IPS-20b (cell line): ENCODE results near the gene RSU1.

Experiments used
- H3K27ac ChIP-seq: one replicate; pipeline ENCODE4 v1.5.1; 2013; ENCODE audit warnings: low read length
- H3K27me3 ChIP-seq: 2 replicates; pipeline ENCODE4 v1.6.1; 2013; ENCODE audit warnings: mild to moderate bottlenecking, low read length, inconsistent platforms; ENCODE audit not compliant: insufficient read depth
- H3K36me3 ChIP-seq: 2 replicates; pipeline ENCODE4 v1.6.1; 2013; ENCODE audit warnings: low read depth, mild to moderate bottlenecking, inconsistent platforms, low read length, moderate library complexity; ENCODE audit not compliant: insufficient read depth
- H3K4me1 ChIP-seq: 2 replicates; pipeline ENCODE4 v1.6.1; 2013; ENCODE audit warnings: mild to moderate bottlenecking, control low read depth, inconsistent platforms, low read length, moderate library complexity; ENCODE audit not compliant: insufficient read depth
- H3K4me3 ChIP-seq: 2 replicates; pipeline ENCODE4 v1.5.1; 2013; ENCODE audit warnings: mild to moderate bottlenecking, low read length, inconsistent platforms
- H3K9ac ChIP-seq: 2 replicates; pipeline ENCODE4 v1.6.1; 2013; ENCODE audit warnings: low read depth, mild to moderate bottlenecking, inconsistent platforms, low read length, moderate library complexity
- H3K9me3 ChIP-seq: 2 replicates; pipeline ENCODE4 v1.6.1; 2013; ENCODE audit warnings: mild to moderate bottlenecking, low read depth, low read length, inconsistent platforms; ENCODE audit not compliant: insufficient read depth

Gene RSU1

DNA sequence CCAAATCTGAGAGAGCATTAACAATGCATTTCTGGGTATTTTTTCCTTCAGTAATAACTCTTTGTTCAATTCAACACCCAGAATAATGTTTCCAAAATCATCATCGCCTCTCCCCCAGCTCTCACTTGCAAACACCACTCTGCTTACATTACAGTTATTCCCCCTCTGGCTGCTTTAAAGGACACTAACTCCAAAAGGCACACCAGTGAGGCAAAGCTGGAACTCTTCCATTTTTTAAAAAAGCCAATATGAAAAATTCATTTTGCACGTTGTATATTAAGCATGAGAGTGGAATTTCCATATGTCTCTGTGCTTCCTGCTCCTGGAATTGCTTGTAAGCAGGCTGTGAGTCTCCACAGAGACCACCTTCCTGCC lies 204.3 kb downstream of the RSU1 start:
- Histone ChIP-seq H3K9me3 (no peaks in the 10 kb centered on the region), H3K4me3 (no peak overlapping the region), H3K9ac (no peak overlapping the region), H3K4me1 (no peaks in the 10 kb centered on the region), H3K27ac (no peak overlapping the region), H3K27me3 (no peaks in the 10 kb centered on the region), H3K36me3 (no peaks in the 10 kb centered on the region)

DNA sequence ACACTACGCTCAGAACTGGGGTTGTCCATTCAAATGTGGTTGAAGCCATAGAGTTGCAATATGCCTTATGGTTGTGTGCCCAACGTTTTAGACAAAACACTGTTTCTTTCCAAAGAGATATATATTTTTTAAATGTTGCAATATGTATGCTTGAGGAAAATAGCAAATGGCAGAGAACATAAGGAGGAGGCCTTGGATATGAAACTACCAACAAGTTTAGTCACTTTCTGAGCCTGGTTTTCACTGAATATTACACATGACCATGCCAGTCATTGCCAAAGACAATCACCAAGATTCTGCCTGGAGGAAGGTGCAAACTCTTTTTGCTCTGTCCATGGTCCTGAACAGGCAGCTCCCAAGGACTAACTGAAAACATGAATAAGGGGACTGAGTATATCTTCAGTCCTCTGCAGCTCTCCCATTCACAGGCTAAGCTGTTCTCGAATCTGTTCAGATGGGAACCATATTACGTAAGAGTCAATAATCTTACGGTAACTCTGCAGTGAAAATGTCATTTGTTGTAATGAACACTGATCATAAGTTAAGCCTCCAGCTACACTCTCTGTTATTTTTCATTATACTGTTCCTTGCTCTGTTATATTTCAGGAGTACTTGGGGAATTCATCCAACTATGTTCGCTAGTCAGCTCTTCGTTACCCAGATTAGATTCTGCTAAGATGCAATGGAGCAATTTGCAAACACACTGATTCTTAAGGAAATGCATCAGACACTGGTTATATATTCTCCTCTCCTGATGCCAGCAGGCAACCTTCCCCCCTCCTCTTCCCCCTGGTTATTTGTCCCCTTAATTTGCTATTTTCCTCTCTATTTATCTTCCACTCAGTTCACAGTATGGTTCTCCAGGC lies 204.9 kb downstream of the RSU1 start:
- Histone ChIP-seq H3K27me3 (no peaks in the 10 kb centered on the region), H3K9ac (no peak overlapping the region), H3K36me3 (no peaks in the 10 kb centered on the region), H3K27ac (no peak overlapping the region), H3K4me1 (no peaks in the 10 kb centered on the region), H3K9me3 (no peaks in the 10 kb centered on the region), H3K4me3 (no peak overlapping the region)

- Histone ChIP-seq H3K9me3 (no peaks in the 10 kb centered on the region), H3K27ac (no peak overlapping the region), H3K4me3 (no peak overlapping the region), H3K4me1 (no peaks in the 10 kb centered on the region), H3K9ac (no peak overlapping the region), H3K27me3 (no peaks in the 10 kb centered on the region), H3K36me3 (no peaks in the 10 kb centered on the region)
Observed at GRCh38 chr10:16611037-16611436, 206.2 kb downstream of the RSU1 start.

- Histone ChIP-seq H3K4me3 (no peak overlapping the region), H3K4me1 (no peaks in the 10 kb centered on the region)
Observed at GRCh38 chr10:16609211-16609610, 208.0 kb downstream of the RSU1 start.

DNA sequence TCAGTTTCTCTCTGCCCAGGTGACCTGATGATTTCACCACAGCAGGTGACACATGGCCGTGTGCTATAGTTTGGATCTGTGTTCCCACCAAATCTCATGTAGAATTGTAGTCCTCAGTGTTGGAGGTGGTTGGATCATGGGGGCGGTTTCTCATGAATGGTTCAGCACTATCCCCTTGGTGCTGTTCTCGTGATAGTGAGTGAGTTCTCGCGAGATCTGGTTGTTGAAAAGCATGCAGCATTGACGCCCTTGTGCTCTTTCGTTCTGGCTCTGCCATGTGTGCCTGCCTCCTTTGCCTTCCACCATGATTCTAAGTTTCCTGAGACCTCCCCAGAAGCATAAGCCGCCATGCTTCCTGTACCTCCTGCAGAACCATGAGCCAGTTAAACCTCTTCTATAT lies 210.3 kb downstream of the RSU1 start:
- Histone ChIP-seq H3K27me3 (no peaks in the 10 kb centered on the region), H3K36me3 (no peaks in the 10 kb centered on the region), H3K4me3 (no peak overlapping the region), H3K9me3 (no peaks in the 10 kb centered on the region), H3K4me1 (no peaks in the 10 kb centered on the region), H3K9ac (no peak overlapping the region), H3K27ac (no peak overlapping the region)

More at GRCh38 chr10:16609211-16609610, 208.0 kb downstream of the RSU1 start:
- H3K9ac ChIP-seq = no peak overlapping the region
- no peaks in the 10 kb centered on the region for H3K36me3 ChIP-seq
- H3K9me3 ChIP-seq = no peaks in the 10 kb centered on the region
- H3K27me3 ChIP-seq = no peaks in the 10 kb centered on the region
- no peak overlapping the region for H3K27ac ChIP-seq

GRCh38 chr10:16606421-16606820 lies 210.8 kb downstream of the RSU1 start:
- H3K36me3 ChIP-seq = no peaks in the 10 kb centered on the region
- no peak overlapping the region for H3K4me3 ChIP-seq
- no peaks in the 10 kb centered on the region for H3K27me3 ChIP-seq
- H3K4me1 ChIP-seq = no peaks in the 10 kb centered on the region
- no peak overlapping the region for H3K27ac ChIP-seq
- H3K9me3 ChIP-seq = no peaks in the 10 kb centered on the region
- H3K9ac ChIP-seq = no peak overlapping the region

- no peaks in the 10 kb centered on the region for H3K4me1 ChIP-seq
- no peak overlapping the region for H3K4me3 ChIP-seq
- H3K27ac ChIP-seq = no peak overlapping the region
- H3K9me3 ChIP-seq = no peaks in the 10 kb centered on the region
- H3K36me3 ChIP-seq = no peaks in the 10 kb centered on the region
- H3K9ac ChIP-seq = no peak overlapping the region
- no peaks in the 10 kb centered on the region for H3K27me3 ChIP-seq
Observed at GRCh38 chr10:16603308-16603707, 213.9 kb downstream of the RSU1 start.

DNA sequence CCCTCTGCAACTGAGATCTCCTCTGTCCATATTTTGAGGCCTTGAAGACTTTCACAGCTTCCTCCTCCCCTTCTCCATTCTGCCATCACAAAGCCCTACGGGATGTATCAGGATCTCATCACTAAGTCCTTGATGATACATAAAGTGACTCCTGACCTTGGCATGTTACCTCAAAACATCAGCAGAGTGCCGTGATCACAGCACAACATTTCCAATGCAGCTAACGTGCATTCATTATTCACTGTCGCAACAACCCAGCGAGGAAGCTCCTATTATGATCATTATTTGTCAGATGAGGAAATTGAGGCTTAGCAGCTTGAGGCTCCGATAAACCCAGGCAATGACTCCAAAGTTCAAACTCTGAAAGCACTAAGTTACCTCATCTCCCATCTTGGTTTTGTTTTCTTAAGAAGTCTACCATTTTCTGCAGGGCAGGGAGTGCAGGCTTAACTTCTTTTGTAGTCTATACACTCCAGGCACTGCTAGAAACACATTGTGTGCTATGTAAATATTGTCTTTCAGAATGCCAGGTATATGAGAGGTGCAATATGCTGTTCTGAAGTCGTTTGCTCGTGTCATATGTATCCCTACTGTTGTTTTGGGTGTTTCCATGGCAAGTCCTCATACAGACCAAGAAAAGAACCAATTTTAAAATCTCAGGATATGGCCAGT lies 215.0 kb downstream of the RSU1 start:
- no peak overlapping the region for H3K9ac ChIP-seq
- no peaks in the 10 kb centered on the region for H3K27me3 ChIP-seq
- H3K27ac ChIP-seq = no peak overlapping the region
- no peaks in the 10 kb centered on the region for H3K36me3 ChIP-seq
- no peaks in the 10 kb centered on the region for H3K4me1 ChIP-seq
- no peaks in the 10 kb centered on the region for H3K9me3 ChIP-seq
- H3K4me3 ChIP-seq = no peak overlapping the region

- Histone ChIP-seq H3K4me3 (no peak overlapping the region), H3K4me1 (peaks cover 4% of the 10 kb centered on the region; the same call in 1 of the 2 replicates), H3K27ac (no peak overlapping the region), H3K36me3 (no peaks in the 10 kb centered on the region), H3K27me3 (no peaks in the 10 kb centered on the region), H3K9ac (no peak overlapping the region), H3K9me3 (no peaks in the 10 kb centered on the region)
Observed at GRCh38 chr10:16599662-16600061, 217.6 kb downstream of the RSU1 start.

- no peaks in the 10 kb centered on the region for H3K9me3 ChIP-seq
- no peak overlapping the region for H3K27ac ChIP-seq
- no peak overlapping the region for H3K9ac ChIP-seq
- H3K27me3 ChIP-seq = no peaks in the 10 kb centered on the region
- H3K4me3 ChIP-seq = no peak overlapping the region
- H3K36me3 ChIP-seq = no peaks in the 10 kb centered on the region
- H3K4me1 ChIP-seq = peaks cover 10% of the 10 kb centered on the region; the same call in 1 of the 2 replicates
Observed at GRCh38 chr10:16597656-16598055, 219.6 kb downstream of the RSU1 start.

GRCh38 chr10:16592378-16592777 lies 224.8 kb downstream of the RSU1 start:
- peaks cover 15% of the 10 kb centered on the region; the same call in 1 of the 2 replicates for H3K4me1 ChIP-seq
- no peaks in the 10 kb centered on the region for H3K9me3 ChIP-seq
- no peak overlapping the region for H3K9ac ChIP-seq
- no peak overlapping the region for H3K4me3 ChIP-seq
- no peaks in the 10 kb centered on the region for H3K36me3 ChIP-seq
- no peak overlapping the region for H3K27ac ChIP-seq
- H3K27me3 ChIP-seq = no peaks in the 10 kb centered on the region
